Ramos (cell line): Measurements from ENCODE around the gene RNH1.
"Not testable (repeated sequence)": the region's sequence is repeated elsewhere in the genome, so short reads cannot be mapped to it uniquely, and the experiment has no call there.

Experiments
- in situ Hi-C: fragments of 300-500 bp; cut with MboI; formaldehyde crosslinking; loops from one replicate; pipeline ENCODE4 v1.14.3; 2022; ENCODE audit warnings: low sequenced_read_pairs; ENCODE audit not compliant: unreplicated experiment

The RNH1 gene

DNA sequence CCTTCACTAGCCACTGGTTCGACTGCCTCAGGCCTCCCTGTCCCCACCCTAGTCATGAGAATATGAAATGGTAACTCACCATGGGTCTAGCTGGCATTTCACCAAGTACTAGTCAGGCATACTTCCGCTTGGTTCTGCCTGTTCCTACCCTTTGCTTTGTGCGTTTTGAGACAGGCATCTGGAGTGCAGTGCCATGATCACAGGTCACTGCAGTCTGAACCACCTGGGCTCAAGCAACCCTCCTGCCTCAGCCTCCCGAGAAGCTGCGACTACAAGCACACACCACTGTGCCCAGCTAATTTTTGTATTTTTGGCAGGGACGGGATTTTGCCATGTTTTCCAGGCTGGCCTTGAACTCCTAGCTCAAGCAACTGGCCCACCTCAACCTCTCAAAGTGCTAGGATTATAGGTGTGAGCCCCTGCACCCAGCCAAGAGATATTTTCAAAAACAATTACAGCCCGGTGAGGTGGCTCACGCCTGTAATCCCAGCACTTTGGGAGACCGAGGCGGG, 14.2 kb upstream of the RNH1 start:
- in situ Hi-C loops = no loop called here

DNA sequence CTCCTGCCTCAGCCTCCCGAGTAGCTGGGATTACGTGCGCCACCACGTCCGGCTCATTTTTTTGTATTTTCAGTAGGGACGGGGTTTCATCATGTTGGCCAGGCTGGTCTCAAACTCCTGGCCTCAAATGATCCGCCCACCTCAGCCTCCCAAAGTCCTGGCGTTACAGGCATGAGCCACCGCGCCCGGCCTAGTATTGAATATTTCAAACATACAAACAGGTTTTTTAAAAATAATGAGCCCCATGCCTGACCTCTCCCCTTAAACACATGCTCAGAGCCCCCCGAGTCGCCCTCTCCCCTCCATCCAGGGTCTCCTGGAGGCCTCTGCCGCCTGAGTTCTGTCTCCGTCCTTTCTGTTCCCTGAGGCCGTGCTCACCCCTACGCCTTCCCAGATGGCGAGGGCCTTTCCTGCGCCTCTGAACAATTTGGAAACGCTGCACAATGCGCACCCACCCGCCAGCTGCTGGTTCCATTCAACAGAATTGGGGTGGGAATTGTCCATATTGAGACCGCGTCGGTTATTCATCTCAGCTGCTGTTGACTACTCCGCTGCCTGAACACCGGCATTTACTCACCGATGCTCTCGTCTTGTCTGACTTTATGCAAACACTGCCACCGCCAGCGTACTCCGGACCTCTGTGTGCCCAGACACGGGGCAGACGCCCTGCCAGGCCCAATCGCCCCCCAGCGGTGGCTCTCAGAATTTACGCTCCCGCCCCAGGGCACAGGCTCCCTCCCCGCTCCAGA, 13.6 kb upstream of the RNH1 start:
- in situ Hi-C loops = no loop called here

DNA sequence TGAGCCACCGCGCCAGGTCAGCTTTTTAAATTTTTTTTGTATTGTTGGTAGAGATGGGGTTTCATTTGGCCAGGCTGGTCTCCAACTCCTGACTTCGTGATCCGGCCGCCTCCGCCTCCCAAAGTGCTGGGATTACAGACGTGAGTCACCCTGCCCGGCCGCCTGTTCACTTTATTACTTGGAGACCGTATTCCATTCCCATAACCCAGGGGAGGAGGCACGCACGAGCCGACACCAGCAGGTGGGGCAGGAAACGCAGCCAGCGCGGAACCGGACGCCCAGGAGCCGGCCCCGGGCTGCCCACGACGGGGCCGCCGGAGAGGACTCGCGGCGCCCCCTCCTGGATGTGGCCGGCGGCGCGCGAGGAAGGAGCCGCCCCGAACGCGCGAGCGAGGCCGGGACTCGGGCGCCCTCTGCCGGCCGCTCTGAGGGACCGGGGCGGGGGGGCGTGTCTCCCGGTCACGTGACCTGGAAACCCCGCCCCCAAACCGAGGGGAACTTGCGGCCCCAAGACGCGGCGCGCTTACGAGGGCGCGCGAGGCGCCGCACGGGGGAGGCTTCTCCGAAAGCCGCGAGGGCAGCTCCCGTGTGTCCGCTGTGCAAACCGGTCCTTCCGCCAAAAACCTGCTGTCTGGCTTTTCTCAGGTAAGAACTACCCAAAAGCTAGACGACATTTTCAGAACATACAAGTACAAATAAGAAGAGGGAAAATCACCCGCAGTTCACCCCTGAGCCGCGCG, 11.6 kb upstream of the RNH1 start:
- in situ Hi-C loops = no loop called here

DNA sequence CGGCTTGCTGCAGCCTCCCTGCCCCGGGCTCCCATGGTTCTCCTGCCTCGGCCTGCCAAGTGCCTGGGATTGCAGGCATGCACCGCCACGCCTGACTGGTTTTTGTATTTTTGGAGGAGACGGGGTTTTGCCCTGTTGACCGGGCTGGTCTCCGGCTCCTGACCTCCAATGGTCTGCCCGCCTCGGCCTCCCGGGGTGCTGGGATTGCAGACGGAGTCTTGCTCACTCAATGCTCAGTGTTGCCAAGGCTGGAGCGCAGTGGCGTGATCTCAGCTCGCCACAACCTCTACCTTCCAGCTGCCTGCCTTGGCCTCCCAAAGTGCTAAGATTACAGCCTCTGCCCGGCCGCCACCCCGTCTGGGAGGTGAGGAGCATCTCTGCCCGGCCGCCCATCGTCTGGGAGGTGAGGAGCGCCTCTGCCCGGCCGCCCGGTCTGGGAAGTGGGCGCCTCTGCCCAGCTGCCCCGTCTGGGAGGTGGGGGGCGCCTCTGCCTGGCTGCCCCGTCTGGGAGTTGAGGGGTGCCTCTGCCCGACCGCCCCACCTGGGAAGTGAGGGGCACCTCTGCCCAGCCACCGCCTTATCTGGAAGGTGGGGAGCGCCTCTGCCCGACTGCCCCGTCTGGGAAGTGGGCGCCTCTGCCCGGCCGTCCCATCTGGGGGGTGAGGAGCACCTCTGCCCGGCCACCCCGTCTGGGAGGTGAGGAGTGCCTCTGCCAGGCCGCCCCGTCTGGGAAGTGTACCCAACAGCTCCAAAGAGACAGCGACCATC, 10.1 kb upstream of the RNH1 start:
- in situ Hi-C loops = not testable (repeated sequence)

DNA sequence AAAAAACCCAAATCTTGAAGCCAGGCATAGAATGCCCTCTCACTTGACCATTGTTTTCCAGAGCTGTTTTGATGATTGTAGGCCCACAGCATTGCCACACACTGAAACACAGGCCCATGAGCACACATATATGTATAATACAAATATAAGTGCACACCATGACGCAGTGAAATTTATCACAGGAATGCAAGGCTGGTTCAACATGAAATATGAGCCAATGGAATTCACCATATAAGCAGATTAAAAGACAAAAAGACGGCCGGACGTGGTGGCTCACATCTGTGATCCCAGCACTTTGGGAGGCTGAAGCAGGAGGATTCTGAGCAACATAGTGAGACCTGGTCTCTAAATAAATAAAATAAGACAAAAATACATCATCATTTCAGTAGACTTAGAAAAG, 9.4 kb upstream of the RNH1 start:
- in situ Hi-C loops = no loop called here

DNA sequence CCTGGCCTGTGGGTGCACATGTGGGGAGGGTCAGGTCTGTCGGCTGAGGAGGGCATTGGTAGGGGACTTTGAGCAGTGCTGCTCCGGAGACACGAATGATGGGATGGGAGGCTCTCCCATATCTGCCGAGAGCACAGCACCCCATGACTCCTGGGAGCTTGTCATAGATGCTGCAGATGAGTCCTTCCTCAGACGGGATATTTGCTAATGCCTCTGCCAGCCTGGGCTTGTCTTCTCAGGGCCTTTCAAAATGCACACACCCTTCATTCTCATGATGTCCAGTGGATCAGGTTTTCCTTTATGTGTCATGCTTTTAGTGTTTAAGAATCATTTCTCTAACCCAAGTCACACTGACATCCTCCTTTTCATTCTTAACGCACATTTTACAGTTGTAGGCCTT, 8.1 kb upstream of the RNH1 start:
- in situ Hi-C loops = no loop called here

DNA sequence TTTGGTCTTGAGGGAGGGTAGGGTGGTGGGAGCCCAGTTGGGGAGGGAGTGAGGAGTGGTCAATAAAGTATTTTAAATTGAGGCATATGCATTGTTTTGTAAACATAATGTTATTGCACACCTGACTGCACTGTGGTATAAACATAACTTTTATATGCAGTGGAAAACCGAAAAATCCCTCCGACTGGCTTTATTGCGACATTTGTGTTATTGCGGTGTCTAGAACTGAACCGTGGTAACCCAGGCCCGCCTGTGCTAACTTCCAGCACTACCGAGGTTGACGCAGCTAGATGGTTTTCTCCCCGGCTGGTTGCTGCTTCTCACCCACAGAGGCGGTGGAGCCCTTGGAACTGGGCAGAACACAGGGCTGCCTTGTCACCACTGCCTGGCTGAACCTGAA, 7.6 kb upstream of the RNH1 start:
- in situ Hi-C loops = no loop called here

DNA sequence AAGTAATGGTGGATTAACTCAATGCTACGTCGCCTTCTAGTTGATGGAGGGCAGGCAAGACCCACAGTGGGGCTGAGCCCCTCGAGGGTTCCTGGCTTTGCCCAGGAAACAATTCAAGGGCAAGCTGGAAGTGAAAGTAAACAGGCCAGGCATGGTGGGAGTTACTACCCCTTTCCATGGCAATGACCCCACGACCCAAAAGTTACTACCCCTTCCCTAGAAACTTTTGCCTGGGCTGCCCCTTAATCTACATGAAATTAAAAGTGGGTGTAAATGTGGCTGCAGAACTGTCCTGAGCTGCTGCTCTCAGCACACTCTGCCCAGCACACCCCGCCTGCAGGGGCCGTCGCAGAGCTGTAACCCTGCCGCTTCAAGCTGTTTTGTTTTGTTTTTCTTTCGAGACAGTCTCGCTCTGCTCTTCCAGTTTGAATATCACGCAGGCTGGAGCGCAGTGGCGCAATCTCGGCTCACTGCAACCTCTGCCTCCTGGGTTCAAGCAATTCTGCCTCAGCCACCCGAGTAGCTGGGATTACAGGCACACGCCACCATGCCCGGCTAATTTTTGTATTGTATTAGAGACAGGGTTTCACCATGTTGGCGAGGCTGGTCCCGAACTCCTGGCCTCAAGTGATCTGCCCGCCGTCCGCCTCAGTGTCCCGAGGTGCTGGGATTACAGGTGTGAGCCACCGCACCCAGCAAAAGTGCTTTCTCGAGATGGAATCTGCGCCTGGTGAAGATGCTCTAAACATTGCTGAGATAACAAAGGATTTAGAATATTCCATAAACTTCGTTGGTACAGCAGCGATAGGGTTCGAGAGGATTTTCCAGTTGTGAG, 5.9 kb upstream of the RNH1 start:
- in situ Hi-C loops = no loop called here

DNA sequence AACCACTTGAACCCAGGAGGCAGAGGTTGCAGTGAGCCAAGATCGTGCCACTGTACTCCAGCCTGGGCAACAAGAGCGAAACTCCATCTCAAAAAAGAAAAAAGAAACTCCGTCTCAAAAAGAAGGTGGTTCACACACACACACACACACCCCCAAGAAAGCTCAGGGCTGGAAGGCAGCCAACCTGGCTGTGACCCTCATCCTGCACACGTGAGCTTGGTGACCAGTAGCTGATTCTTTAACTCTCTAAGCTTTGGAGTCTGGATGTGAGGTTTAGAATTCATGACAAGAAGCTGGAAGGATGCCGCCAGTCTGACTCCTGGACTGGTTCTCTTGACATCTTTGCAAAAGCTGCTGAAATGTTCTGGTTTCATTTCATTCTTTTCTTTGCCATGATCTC, 1.9 kb upstream of the RNH1 start:
- in situ Hi-C loops = no loop called here

DNA sequence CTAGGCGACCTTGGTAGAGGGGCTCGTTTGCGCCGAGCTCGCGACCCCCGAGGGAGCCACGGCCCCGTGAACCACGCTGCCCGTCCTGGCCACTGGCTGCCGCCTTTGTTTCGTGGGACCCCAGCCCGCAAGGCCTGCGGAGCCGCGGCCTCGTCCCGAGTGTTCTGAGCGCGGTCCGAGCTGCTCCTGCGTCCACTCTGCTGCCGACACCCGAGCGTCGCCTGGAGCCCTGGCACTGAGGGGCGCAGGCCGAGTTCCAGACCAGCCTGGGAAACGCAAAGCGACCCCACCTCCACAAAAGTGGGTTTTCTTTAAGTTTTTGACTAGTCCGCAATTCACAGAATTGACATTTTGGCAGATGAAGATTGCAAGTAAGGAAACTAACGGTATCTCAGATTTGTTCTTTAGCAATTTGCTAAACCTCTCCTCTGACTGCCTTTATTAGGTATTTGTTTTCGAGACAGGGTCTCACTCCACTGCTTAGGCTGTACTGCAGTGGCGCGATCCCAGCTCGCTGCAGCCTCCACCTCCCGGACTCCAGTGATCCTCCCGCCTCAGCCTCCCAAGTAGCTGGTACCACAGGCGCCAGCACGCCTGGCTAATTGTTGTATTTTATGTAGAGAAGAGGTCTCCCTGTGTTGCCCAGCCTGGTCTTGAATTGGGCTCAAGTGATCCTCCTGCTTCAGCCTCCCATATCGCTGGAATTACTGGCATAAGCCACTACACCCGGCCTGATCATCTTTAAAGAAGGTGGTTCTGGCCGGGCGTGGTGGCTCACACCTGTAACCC, 879 bp upstream of the RNH1 start:
- in situ Hi-C loops = no loop called here

DNA sequence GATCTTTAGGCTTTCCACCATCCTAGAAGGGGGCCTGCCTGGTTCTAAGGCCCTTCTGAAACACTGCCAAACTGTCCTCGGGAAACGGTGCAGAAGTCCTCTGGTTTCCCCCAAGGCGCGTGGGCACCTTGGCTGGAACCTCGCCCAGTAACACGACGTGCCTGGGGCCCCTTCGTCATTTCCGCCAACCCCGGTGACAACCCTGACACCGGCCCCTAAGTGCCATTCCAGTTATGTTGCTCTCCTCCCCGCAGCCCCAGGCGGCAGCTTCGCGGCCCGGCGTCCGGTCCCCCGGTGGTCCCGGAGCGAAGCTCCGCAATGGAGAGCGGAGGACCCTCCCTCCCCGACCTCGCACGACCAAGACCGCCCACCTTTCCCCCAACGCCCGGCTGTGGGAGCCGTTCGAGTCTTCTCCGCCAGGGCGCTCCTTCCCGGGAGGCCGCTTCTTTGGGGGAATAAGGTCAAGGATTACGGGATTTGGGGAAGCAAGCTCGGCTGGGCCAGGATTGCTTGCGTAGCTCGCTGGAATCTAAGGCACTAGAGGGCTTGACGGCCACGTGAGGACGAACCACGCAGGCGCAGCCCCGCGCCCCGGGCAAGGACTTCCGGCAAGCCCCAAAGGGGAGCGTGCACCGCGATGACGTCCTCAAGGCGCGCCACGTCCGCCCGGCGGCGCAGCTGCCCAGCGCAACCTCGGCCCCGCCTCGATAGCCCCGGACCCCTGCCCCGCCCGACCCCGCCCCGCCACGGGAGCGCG, 626 bp downstream of the RNH1 start:
- in situ Hi-C loops = no loop called here

DNA sequence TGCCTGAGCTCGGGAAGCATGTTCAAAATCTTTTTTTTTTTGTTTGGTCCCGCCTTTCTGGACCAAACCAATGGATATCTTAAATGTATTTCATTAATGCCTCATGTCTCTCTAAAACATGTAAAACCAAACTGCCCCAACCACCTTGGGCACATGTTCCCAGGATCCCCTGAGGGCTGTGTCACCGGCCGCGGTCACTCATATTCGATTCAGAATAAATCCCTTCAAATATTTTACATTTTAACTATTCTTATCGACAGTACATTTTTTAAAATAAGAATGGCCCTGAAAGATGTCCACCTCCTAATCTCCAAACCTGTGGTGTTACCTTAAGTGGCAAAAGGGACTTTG, 2.1 kb downstream of the RNH1 start:
- in situ Hi-C loops = loop anchor here (5.0 kb wide), 1 partner anchor 53 kb away; the partner anchor contains the start of gene PTDSS2

DNA sequence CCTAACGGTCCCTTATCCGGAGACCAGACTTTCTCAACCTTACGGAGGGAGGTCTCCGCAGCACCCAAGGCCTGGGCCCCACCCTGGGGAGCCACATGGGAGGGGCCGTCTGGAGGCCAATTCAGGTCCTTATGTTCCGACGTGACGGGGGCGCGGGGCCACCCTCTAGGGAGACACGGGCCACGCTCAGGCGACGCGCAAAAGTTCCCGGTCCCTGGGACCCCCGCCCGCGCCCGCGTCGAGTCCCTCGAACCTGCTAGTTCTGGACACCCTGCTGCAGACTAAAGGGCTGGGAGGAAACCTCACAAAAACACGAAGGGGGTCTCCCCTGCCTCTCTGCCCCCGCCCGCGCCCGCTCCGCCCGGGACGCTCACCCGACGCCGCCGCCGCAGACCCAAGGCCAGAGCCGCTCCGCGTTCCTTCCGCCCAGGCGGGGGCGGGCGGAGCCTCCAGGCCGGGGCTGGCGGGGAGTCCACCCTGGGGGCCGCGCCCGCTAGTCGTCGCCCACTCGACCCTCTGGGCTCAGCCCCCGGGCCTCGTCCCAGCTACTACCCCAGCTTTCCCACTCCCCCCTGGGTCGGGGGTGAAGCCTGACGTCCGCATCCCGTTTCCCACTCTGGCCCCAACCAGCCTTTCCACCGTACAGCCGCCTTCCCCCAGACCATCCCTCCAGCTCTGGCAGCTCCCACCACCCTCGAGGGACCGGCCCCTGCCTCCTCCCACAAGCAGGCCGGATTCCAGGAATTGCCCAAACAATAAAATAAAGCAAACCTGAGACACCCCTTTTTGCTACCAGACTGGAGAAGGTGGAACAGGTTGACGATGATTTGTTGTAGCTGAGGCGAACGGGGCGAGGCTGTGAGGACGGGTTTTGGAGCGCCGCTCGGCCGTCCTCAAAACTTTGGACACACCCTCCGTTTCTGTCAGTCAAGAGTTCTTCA, 2.7 kb downstream of the RNH1 start:
- in situ Hi-C loops = loop anchor here (5.0 kb wide), 1 partner anchor 52 kb away; the partner anchor contains the start of gene PTDSS2

DNA sequence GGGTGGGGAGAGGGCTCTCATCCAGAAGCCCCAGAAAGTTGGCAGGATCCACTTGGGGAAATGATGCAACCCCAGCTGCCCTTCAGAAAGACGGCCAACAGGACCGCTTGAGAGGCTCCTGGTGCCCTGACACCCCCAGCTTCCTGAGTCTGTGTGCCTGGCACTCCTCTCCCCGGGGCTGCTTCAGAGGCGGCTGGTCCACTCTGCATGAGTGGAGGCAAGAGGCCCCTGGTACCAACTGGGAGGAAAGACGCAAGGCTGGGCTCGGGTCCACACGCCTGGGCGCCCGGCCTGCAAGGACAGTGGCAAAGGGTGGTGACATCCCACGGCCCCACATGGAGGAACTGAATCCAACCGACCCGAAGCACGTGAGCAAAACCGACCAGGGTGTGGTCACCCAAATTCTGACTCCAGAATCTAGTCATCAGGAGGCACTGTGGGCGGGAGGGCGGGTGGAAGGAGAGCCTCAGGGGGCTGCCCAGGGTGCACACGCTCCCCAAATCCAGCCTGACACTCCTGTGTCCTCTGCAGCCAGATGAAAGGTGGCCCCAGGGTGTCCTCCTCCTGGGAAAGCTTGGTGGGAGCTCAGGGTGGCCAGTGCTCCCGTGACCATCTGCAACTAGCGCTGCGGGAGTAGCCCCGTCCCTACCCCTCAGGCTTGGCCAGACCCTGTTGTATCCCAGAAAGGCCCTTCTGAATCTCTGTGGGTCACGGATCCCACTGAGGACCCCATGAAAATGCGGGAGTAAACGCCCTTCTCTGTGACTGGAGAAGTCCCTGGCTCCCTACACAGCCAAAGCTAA, 3.7 kb downstream of the RNH1 start:
- in situ Hi-C loops = loop anchor here (5.0 kb wide), 1 partner anchor 51 kb away; the partner anchor contains the start of gene PTDSS2

DNA sequence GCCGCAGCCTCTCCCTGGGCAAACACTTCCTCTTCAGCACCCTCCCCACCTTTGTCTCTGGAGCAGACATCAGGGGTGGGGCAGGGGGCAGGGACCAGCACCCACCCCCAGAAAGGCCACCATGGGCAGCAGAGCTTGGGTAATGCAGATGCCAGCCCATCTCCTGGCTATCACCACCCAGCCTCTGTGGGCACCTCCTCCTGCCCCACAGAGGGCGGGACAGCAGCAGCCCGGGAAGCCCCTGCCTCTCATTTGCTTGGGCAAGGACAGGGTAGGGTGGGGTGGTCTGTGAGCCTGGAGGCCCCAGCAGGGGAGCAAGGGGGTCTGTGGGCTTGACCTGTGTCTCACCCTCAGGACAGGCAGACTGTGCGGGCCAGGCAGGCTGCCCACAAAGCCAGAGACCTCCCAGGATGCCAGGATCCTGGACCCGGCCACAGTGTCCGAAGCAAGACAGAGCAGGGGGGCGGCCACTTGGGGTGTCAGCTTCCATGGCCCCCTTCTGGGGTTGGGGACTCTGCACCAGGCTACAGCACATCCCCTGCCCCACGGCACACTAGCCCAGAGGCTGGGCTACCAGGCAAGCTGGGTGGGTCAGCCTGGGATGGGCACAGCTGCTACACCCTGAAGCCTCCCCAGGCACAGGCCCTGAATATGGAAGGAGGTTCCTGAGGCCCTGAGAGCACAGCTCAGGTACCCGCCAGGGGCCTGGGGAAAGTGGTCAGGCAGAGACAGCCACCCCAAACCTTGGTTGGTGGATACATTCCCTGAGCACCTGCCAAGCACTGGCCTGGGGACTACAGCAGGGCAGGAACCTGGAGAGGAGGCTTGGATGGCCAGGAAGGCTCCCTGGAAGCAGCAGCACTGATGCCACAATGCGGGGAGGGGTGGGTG, 4.5 kb downstream of the RNH1 start:
- in situ Hi-C loops = loop anchor here (5.0 kb wide), 1 partner anchor 50 kb away; the partner anchor contains the start of gene PTDSS2
